ENCODE data around the gene L2HGDH.

The L2HGDH gene

GRCh38 chr14:50225974-50226297 lies 86.1 kb downstream of the L2HGDH start:
- peak; percentile 15 to 35 for DNase-seq (ENCODE audit: low read depth in 1 of 2, low spot score in 1 of 2)
- TF ChIP-seq GABPA (IDR thresholded peaks at IDR 0.05; ENCODE audit: low read depth) (no peak), SPI1 (IDR thresholded peaks at IDR 0.05; ENCODE audit: borderline replicate concordance, low read depth) (no peak), CTCF (IDR thresholded peaks at IDR 0.05; ENCODE audit: insufficient read depth, low read length) (no peak), POLR2AphosphoS5 (IDR thresholded peaks at IDR 0.05; ENCODE audit: low read depth) (no peak), REST (IDR thresholded peaks at IDR 0.05; ENCODE audit: insufficient replicate concordance, low read depth) (no peak)
- Histone ChIP-seq H3K4me3 (replicated peaks; ENCODE audit: insufficient read depth, low read length) (peak overlapping the region; percentile 0; the same call in 1 of the 2 replicates), H3K27me3 (ENCODE audit: insufficient read depth, poor library complexity, severe bottlenecking) (no peaks in the 10 kb centered on the region), H3K27ac (replicated peaks) (peak overlapping the region; percentile 37)

GRCh38 chr14:50225067-50225973 lies 86.7 kb downstream of the L2HGDH start:
- no peak for DNase-seq (ENCODE audit: low read depth in 1 of 2, low spot score in 1 of 2)
- H3K27ac ChIP-seq (replicated peaks): peak overlapping the region; percentile 37
- no peak for TF ChIP-seq CTCF (IDR thresholded peaks at IDR 0.05; ENCODE audit: insufficient read depth, low read length)
- no peaks in the 10 kb centered on the region for H3K27me3 ChIP-seq (ENCODE audit: insufficient read depth, poor library complexity, severe bottlenecking)
- no peak overlapping the region for H3K4me3 ChIP-seq (replicated peaks; ENCODE audit: insufficient read depth, low read length)

- H3K27ac ChIP-seq (replicated peaks): no peak overlapping the region
- no peak overlapping the region for H3K4me3 ChIP-seq (replicated peaks; ENCODE audit: insufficient read depth, low read length)
- H3K27me3 ChIP-seq (ENCODE audit: insufficient read depth, poor library complexity, severe bottlenecking): no peaks in the 10 kb centered on the region
- no peak for TF ChIP-seq CTCF (IDR thresholded peaks at IDR 0.05; ENCODE audit: insufficient read depth, low read length)
- TF ChIP-seq REST (IDR thresholded peaks at IDR 0.05; ENCODE audit: insufficient replicate concordance, low read depth): no peak
- TF ChIP-seq GABPA (IDR thresholded peaks at IDR 0.05; ENCODE audit: low read depth): no peak
- no peak for TF ChIP-seq SPI1 (IDR thresholded peaks at IDR 0.05; ENCODE audit: borderline replicate concordance, low read depth)
- no peak for TF ChIP-seq POLR2AphosphoS5 (IDR thresholded peaks at IDR 0.05; ENCODE audit: low read depth)
- DNase-seq (ENCODE audit: low read depth in 1 of 2, low spot score in 1 of 2): no peak
Observed at GRCh38 chr14:50222055-50222613, 89.9 kb downstream of the L2HGDH start.
